IMR-90 (cell line): ENCODE data around the gene SLC48A1. TPM values are rescaled to one million over a fixed set of nuclear protein-coding genes. Genes with fewer than 3 reads are reported as not detected.

Source experiments
- ATAC-seq: fragments of 200-7000 bp; cut with Tn5 transposase; 2 replicates; pipeline ENCODE4 v1.9.1; 2020; ENCODE audit warnings: low read depth, mild to moderate bottlenecking, moderate library complexity
- BruUV-seq: library from RNA; stranded (reverse); fragments of 400-500 nt; replicated peaks from 2 replicates; lab custom pipeline; 2021; lab: Mats Ljungman, UMichigan
- CTCF ChIA-PET: fragments of 300-600 bp; formaldehyde crosslinking; extraction: SDS; loops from one replicate; lab custom pipeline; 2021; ENCODE audit warnings: antibody characterized with exemption; lab: Yijun Ruan, JAX
- POLR2A ChIA-PET: fragments of 300-600 bp; sonication (Branson Sonifier 250); formaldehyde crosslinking; loops from one replicate; lab custom pipeline; 2022; ENCODE audit warnings: antibody characterized with exemption; ENCODE audit not compliant: unreplicated experiment; lab: Charles Lee
- DNase-seq: peaks from one replicate; pipeline ENCODE4 v3.0.0; 2013
- H2AFZ ChIP-seq: replicated peaks from 2 replicates; pipeline ENCODE3; 2013; ENCODE audit warnings: low read length, mild to moderate bottlenecking; ENCODE audit not compliant: poor library complexity
- H2AK5ac ChIP-seq: 2 replicates; pipeline ENCODE4 v1.6.1; 2013; ENCODE audit warnings: low read depth, low read length, inconsistent platforms
- H2AK9ac ChIP-seq: replicated peaks from 2 replicates; pipeline ENCODE3; 2013; ENCODE audit warnings: mild to moderate bottlenecking, low read depth, low read length, moderate library complexity; ENCODE audit not compliant: poor library complexity
- H2BK120ac ChIP-seq: 2 replicates; pipeline ENCODE4 v1.6.1; 2013; ENCODE audit warnings: low read depth, low read length, inconsistent platforms
- H2BK15ac ChIP-seq: 3 replicates; pipeline ENCODE4 v1.6.1; 2013; ENCODE audit warnings: low read depth, low read length, inconsistent platforms
- H2BK20ac ChIP-seq: 2 replicates; pipeline ENCODE4 v1.6.1; 2013; ENCODE audit warnings: low read depth, mild to moderate bottlenecking, inconsistent platforms, low read length, moderate library complexity
- H2BK5ac ChIP-seq: 2 replicates; pipeline ENCODE4 v1.6.1; 2013; ENCODE audit warnings: mild to moderate bottlenecking, low read depth, low read length, inconsistent platforms; ENCODE audit not compliant: poor library complexity, severe bottlenecking
- H3K14ac ChIP-seq: replicated peaks from 2 replicates; pipeline ENCODE4 v1.6.1; 2013; ENCODE audit warnings: low read depth, low read length, inconsistent platforms
- H3K18ac ChIP-seq: 2 replicates; pipeline ENCODE4 v1.6.1; 2013; ENCODE audit warnings: low read depth, low read length, control low read depth
- H3K23ac ChIP-seq: 2 replicates; pipeline ENCODE4 v1.6.1; 2013; ENCODE audit warnings: low read depth, low read length, inconsistent platforms
- H3K27ac ChIP-seq: 2 replicates; pipeline ENCODE4 v1.5.1; 2013; ENCODE audit warnings: mild to moderate bottlenecking, control low read depth, low read length; ENCODE audit not compliant: insufficient read depth
- H3K27me3 ChIP-seq: 2 replicates; pipeline ENCODE4 v1.6.1; 2013; ENCODE audit warnings: low read length; ENCODE audit not compliant: control insufficient read depth, insufficient read depth
- H3K36me3 ChIP-seq: 2 replicates; pipeline ENCODE4 v1.6.1; 2013; ENCODE audit warnings: low read length, mixed read lengths; ENCODE audit not compliant: control insufficient read depth, insufficient read depth
- H3K4ac ChIP-seq: 2 replicates; pipeline ENCODE4 v1.6.1; 2013; ENCODE audit warnings: low read depth, low read length, inconsistent platforms
- H3K4me1 ChIP-seq: 2 replicates; pipeline ENCODE4 v1.6.1; 2013; ENCODE audit warnings: low read length, mixed read lengths; ENCODE audit not compliant: control insufficient read depth, insufficient read depth
- H3K4me2 ChIP-seq: 2 replicates; pipeline ENCODE4 v1.6.1; 2013; ENCODE audit warnings: low read depth, mild to moderate bottlenecking, control low read depth, low read length, moderate library complexity
- H3K4me3 ChIP-seq: 2 replicates; pipeline ENCODE4 v1.5.1; 2013; ENCODE audit warnings: low read depth, mild to moderate bottlenecking, control low read depth, low read length, moderate library complexity; ENCODE audit not compliant: insufficient read depth
- H3K56ac ChIP-seq: 2 replicates; pipeline ENCODE4 v1.6.1; 2013; ENCODE audit warnings: low read length, inconsistent platforms; ENCODE audit not compliant: insufficient read depth; ENCODE audit errors: extremely low read depth
- H3K79me1 ChIP-seq, 2 experiments: 2 replicates each; pipeline ENCODE4 v1.6.1; 2013; ENCODE audit warnings: low read length in 2 of 2, inconsistent platforms in 1 of 2, low read depth in 1 of 2
- H3K9ac ChIP-seq: 2 replicates; pipeline ENCODE4 v1.6.1; 2013; ENCODE audit warnings: low read depth, low read length, control low read depth
- H3K9me1 ChIP-seq: 2 replicates; pipeline ENCODE4 v1.6.1; 2013; ENCODE audit warnings: low read length, inconsistent platforms; ENCODE audit not compliant: insufficient read depth
- H3K9me3 ChIP-seq: 2 replicates; pipeline ENCODE4 v1.6.1; 2013; ENCODE audit warnings: low read length; ENCODE audit not compliant: control insufficient read depth, insufficient read depth
- H4K20me1 ChIP-seq: 2 replicates; pipeline ENCODE4 v1.6.1; 2013; ENCODE audit warnings: low read length, inconsistent platforms; ENCODE audit not compliant: insufficient read depth
- H4K5ac ChIP-seq: 2 replicates; pipeline ENCODE4 v1.6.1; 2013; ENCODE audit warnings: mild to moderate bottlenecking, low read depth, low read length, control low read depth
- H4K8ac ChIP-seq, 2 experiments: 2 replicates each; pipeline ENCODE4 v1.6.1; 2013; ENCODE audit warnings: low read depth in 2 of 2, low read length in 2 of 2, control low read depth in 1 of 2, inconsistent platforms in 1 of 2
- H4K91ac ChIP-seq: 2 replicates; pipeline ENCODE4 v1.6.1; 2013; ENCODE audit warnings: low read depth, low read length, inconsistent platforms; ENCODE audit not compliant: insufficient read depth
- BHLHE40 ChIP-seq: fragments of 150-350 bp; IDR thresholded peaks from 2 replicates; pipeline ENCODE4 v1.6.1; 2016; ENCODE audit warnings: mild to moderate bottlenecking, low read depth, low read length
- CEBPB ChIP-seq: IDR thresholded peaks from 2 replicates; pipeline ENCODE4 v1.6.1; 2012; ENCODE audit warnings: low read depth, low read length, improper control_type of control experiment
- CHD1 ChIP-seq: IDR thresholded peaks from 2 replicates; pipeline ENCODE4 v1.6.1; 2012; ENCODE audit warnings: low read depth, low read length, improper control_type of control experiment
- CTCF ChIP-seq: conservative IDR thresholded peaks from 2 replicates; pipeline ENCODE4 v1.5.1; 2012; ENCODE audit warnings: mild to moderate bottlenecking, low read depth, low read length, improper control_type of control experiment
- FOS ChIP-seq: fragments of 150-350 bp; IDR thresholded peaks from 2 replicates; pipeline ENCODE4 v1.6.1; 2016; ENCODE audit warnings: low read depth, low read length
- MAFK ChIP-seq: IDR thresholded peaks from 2 replicates; pipeline ENCODE4 v1.6.1; 2012; ENCODE audit warnings: low read depth, low read length, improper control_type of control experiment
- MAZ ChIP-seq: IDR thresholded peaks from 2 replicates; pipeline ENCODE4 v1.6.1; 2012; ENCODE audit warnings: low read depth, mild to moderate bottlenecking, low read length, improper control_type of control experiment, moderate library complexity, borderline replicate concordance
- NFE2L2 ChIP-seq: fragments of 150-350 bp; IDR thresholded peaks from 2 replicates; pipeline ENCODE4 v1.6.1; 2016; ENCODE audit warnings: low read depth, mild to moderate bottlenecking, low read length
- POLR2A ChIP-seq: IDR thresholded peaks from 2 replicates; pipeline ENCODE4 v1.6.1; 2012; ENCODE audit warnings: mild to moderate bottlenecking, low read depth, low read length
- RAD21 ChIP-seq: IDR thresholded peaks from 2 replicates; pipeline ENCODE4 v1.6.1; 2012; ENCODE audit warnings: low read length, improper control_type of control experiment
- RCOR1 ChIP-seq: IDR thresholded peaks from 2 replicates; pipeline ENCODE4 v1.6.1; 2012; ENCODE audit warnings: mild to moderate bottlenecking, low read length, improper control_type of control experiment; ENCODE audit not compliant: insufficient replicate concordance
- RFX5 ChIP-seq: IDR thresholded peaks from 2 replicates; pipeline ENCODE4 v1.8.0; 2012; ENCODE audit warnings: low read depth, mild to moderate bottlenecking, low read length, moderate library complexity
- SMC3 ChIP-seq: fragments of 150-350 bp; IDR thresholded peaks from 2 replicates; pipeline ENCODE4 v1.6.1; 2016; ENCODE audit warnings: low read depth, mild to moderate bottlenecking, antibody characterized with exemption, low read length, moderate library complexity
- USF2 ChIP-seq: fragments of 150-350 bp; IDR thresholded peaks from 2 replicates; pipeline ENCODE4 v1.6.1; 2017; ENCODE audit warnings: mild to moderate bottlenecking, antibody characterized with exemption, low read length, low read depth
- WGBS, 2 experiments: methylation state at CpG; one replicate each; pipeline versions ENCODE4 v1.1.5 to v1.1.7; 2013; ENCODE audit warnings: missing lambda C conversion rate in 2 of 2; ENCODE audit not compliant: insufficient read length in 1 of 2; ENCODE audit errors: extremely low coverage in 2 of 2; 5-methylcytosine and 5-hydroxymethylcytosine counted together
- dilution Hi-C: fragments of 300-500 bp; cut with HindIII; formaldehyde crosslinking; loops from one replicate; pipeline ENCODE4 v1.14.3; 2018; ENCODE audit warnings: low sequenced_read_pairs; ENCODE audit not compliant: unreplicated experiment
- in situ Hi-C: fragments of 300-500 bp; cut with MboI; formaldehyde crosslinking; loops from 3 replicates; pipeline ENCODE4 v1.14.3; 2019; ENCODE audit warnings: low sequenced_read_pairs, inconsistent platforms, mixed read lengths
- intact Hi-C: fragments of 100-400 bp; cut with micrococcal nuclease; formaldehyde crosslinking; loops from 2 replicates; pipeline ENCODE4 v1.10.0; 2022
- polyA plus RNA-seq, 3 experiments: library from polyadenylated mRNA; depleted of rRNA; stranded (reverse); fragments of >200 nt; gene quantifications; 2 replicates each; pipeline ENCODE4 v1.2.3, GENCODE V29; 2012; ENCODE audit warnings: low replicate concordance in 1 of 3
- total RNA-seq: library from RNA; depleted of rRNA; stranded (reverse); fragments of >200 nt; gene quantifications from 2 replicates; pipeline ENCODE4 v1.2.3, GENCODE V29; 2012

Gene SLC48A1
- total and polyA plus RNA-seq, 2 of the 4 experiments (the other 2 are of a cell fraction), result 4.8 to 5.9 TPM

GRCh38 chr12:47812797-47813510 lies 39.9 kb downstream of the SLC48A1 start:
- ChIA-PET CTCF (interaction anchor here (1.2 to 1.3 kb wide), 2 partner anchors 26 to 45 kb away, joined by 3 to 5 read pairs; no protein-coding TSS in a partner anchor), POLR2A (no interaction called here)
- DNase-seq (peak; percentile 83), ATAC-seq (peak; percentile 80)
- intact Hi-C loops, result no loop called here
- H4K20me1 ChIP-seq, result peaks cover 96% of the 10 kb centered on the region
- H3K27ac ChIP-seq, result peak overlapping the region; percentile 94
- peak overlapping the region; percentile 74 for H3K18ac ChIP-seq
- no peaks in the 10 kb centered on the region for H3K9me3 ChIP-seq
- H2BK5ac ChIP-seq, result peak overlapping the region; percentile 95
- H3K4me3 ChIP-seq, result peak overlapping the region; percentile 23; the same call in 1 of the 2 replicates
- H2BK20ac ChIP-seq, result peak overlapping the region; percentile 86; the same call in 1 of the 2 replicates
- H4K91ac ChIP-seq, result peak overlapping the region; percentile 79
- in situ Hi-C loops, result no loop called here
- peak overlapping the region; percentile 48 for H3K56ac ChIP-seq
- peak overlapping the region; percentile 51; the same call in 2 of the 3 replicates for H2BK15ac ChIP-seq
- no peaks in the 10 kb centered on the region for H3K27me3 ChIP-seq
- peaks cover 14 to 74% of the 10 kb centered on the region in 2 experiments; a peak in 3 of 4 replicates for H3K79me1 ChIP-seq
- peak overlapping the region; percentile 83 for H2BK120ac ChIP-seq
- H3K36me3 ChIP-seq, result peaks cover 9% of the 10 kb centered on the region; the same call in 1 of the 2 replicates
- H3K4ac ChIP-seq, result peak overlapping the region; percentile 92
- H3K4me1 ChIP-seq, result peaks cover 70% of the 10 kb centered on the region
- H3K14ac ChIP-seq, result peak overlapping the region; percentile 90
- H3K23ac ChIP-seq, result peak overlapping the region; percentile 96
- H2AK5ac ChIP-seq, result peak overlapping the region; percentile 91
- no CpG with 5 or more reads among the region's 37 CpGs for WGBS, 2 experiments
- peaks cover 42% of the 10 kb centered on the region for H3K9me1 ChIP-seq
- dilution Hi-C loops, result no loop called here
- no TSS peak for BruUV-seq
- peak overlapping the region; percentile 68 for H2AFZ ChIP-seq
- peak overlapping the region; percentile 31 to 78 for H4K8ac ChIP-seq
- peak overlapping the region; percentile 81 for H3K4me2 ChIP-seq
- peak overlapping the region; percentile 66 for H3K9ac ChIP-seq
- peak overlapping the region; percentile 90 for H2AK9ac ChIP-seq
- peak overlapping the region; percentile 83 for H4K5ac ChIP-seq
- TF ChIP-seq RFX5 (no peak), USF2 (no peak), CTCF (no peak), CEBPB (no peak), MAZ (peak; percentile 91; the same call in 1 of the 2 replicates), POLR2A (no peak; the same call in 1 of the 2 replicates), RCOR1 (peak; percentile 15), RAD21 (no peak), MAFK (no peak), FOS (peak; percentile 86), SMC3 (0 out of 2 replicates have a peak, but pooled peaks have one; percentile 8), CHD1 (no peak), BHLHE40 (peak; percentile 63), NFE2L2 (no peak)
